Ascending aorta (tissue), 2 donors: ENCODE measurements around the gene NUP210. TPM values are rescaled to one million over a fixed set of nuclear protein-coding genes. Genes with fewer than 3 reads are reported as not detected.

ENCODE experiments used
- DNase-seq, 2 donors: peaks; one replicate each; pipeline ENCODE4 v3.0.0-alpha.2; 2019; ENCODE audit warnings: low spot score in 2 of 2
- H3K27ac ChIP-seq, 2 donors: fragments of 200-600 bp; sonication (generic); one replicate each; pipeline ENCODE4 v1.5.1; 2016 to 2017; ENCODE audit warnings: mild to moderate bottlenecking in 1 of 2
- H3K27me3 ChIP-seq: fragments of 200-600 bp; sonication (generic); one replicate; pipeline ENCODE4 v1.5.1; 2017
- H3K36me3 ChIP-seq, 2 donors: fragments of 200-600 bp; sonication (generic); one replicate each; pipeline ENCODE4 v1.5.1; 2016
- H3K4me1 ChIP-seq, 2 donors: fragments of 200-600 bp; sonication (generic); one replicate each; pipeline ENCODE4 v1.5.1; 2016 to 2017; ENCODE audit warnings: mild to moderate bottlenecking in 1 of 2
- H3K4me3 ChIP-seq, 2 donors: fragments of 200-600 bp; sonication (generic); one replicate each; pipeline ENCODE4 v1.5.1; 2016 to 2017; ENCODE audit warnings: mild to moderate bottlenecking in 1 of 2
- H3K9me3 ChIP-seq, 2 donors: fragments of 200-600 bp; sonication (generic); one replicate each; pipeline ENCODE4 v1.5.1; 2016
- intact Hi-C: fragments of 100-400 bp; cut with DNase I; formaldehyde crosslinking; loops from one replicate; pipeline ENCODE4 v1.15.1; 2023
- total RNA-seq: library from RNA; depleted of rRNA; stranded (reverse); fragments of >200 nt; gene quantifications from one replicate; pipeline ENCODE4 v1.1.0, GENCODE V29; 2016
- TF ChIP-seq, protein P1 (sequence below), 3 experiments: fragments of 200-600 bp in 2 of 3; fragments of 450-650 bp in 1 of 3; sonication (generic) in 2 of 3; IDR thresholded peaks; one replicate each; pipeline ENCODE4 v1.5.1; 2016 to 2019; ENCODE audit warnings: antibody characterized with exemption in 3 of 3, mild to moderate bottlenecking in 1 of 3, moderate library complexity in 1 of 3

Gene NUP210
- total RNA-seq, 1 donor from 2014 or later, result 11.0 TPM

DNA sequence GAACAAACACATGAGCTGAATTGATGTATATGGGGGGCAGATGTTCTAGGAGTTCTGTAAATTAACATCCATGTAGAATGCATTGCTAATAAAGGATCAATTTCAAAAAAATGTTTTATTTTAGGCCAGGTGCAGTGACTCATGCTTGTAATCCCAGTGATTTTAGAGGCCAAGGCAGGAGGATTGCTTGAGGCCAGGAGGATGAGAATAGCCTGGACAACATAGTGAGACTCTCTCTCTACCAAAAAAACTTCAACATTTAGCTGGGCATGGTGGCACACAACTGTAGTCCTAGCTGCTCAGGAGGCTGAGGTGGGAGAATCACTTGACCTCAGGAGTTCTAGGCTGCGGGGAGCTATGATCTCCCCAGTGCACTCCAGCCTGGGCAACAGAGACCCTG, 6.5 kb upstream of the NUP210 start:
- no peaks in the 10 kb centered on the region for H3K27me3 ChIP-seq
- intact Hi-C loops, result no loop called here
- H3K9me3 ChIP-seq, result no peaks in the 10 kb centered on the region
- no peaks in the 10 kb centered on the region for H3K4me1 ChIP-seq
- DNase-seq, result no peak
- H3K27ac ChIP-seq, result no peak overlapping the region
- TF ChIP-seq, protein P1, sequence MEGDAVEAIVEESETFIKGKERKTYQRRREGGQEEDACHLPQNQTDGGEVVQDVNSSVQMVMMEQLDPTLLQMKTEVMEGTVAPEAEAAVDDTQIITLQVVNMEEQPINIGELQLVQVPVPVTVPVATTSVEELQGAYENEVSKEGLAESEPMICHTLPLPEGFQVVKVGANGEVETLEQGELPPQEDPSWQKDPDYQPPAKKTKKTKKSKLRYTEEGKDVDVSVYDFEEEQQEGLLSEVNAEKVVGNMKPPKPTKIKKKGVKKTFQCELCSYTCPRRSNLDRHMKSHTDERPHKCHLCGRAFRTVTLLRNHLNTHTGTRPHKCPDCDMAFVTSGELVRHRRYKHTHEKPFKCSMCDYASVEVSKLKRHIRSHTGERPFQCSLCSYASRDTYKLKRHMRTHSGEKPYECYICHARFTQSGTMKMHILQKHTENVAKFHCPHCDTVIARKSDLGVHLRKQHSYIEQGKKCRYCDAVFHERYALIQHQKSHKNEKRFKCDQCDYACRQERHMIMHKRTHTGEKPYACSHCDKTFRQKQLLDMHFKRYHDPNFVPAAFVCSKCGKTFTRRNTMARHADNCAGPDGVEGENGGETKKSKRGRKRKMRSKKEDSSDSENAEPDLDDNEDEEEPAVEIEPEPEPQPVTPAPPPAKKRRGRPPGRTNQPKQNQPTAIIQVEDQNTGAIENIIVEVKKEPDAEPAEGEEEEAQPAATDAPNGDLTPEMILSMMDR (IDR thresholded peaks at IDR 0.05), result no peak
- H3K36me3 ChIP-seq, result no peaks in the 10 kb centered on the region
- no peak overlapping the region for H3K4me3 ChIP-seq

DNA sequence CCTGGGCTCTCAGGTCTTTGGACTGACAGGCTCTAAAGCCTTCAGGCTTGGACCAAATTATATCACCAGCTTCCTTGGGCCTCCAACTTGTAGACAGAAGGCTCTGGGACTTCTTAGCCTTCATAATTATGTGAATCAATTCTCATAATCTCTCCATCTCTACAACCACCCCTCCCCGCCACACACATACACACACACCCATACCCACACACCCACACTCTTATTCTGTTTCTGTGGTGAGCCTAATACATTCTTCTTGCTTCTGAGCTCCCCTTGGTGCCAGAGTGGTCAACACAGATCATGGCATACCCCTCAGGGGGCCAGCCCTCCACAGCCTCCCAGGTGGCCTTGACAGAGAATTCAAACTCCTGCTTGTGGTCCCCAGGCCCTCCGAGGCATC, 5.6 kb upstream of the NUP210 start:
- DNase-seq, result no peak
- no peaks in the 10 kb centered on the region for H3K36me3 ChIP-seq
- no peaks in the 10 kb centered on the region for H3K9me3 ChIP-seq
- H3K4me3 ChIP-seq, result no peak overlapping the region
- H3K27ac ChIP-seq, result no peak overlapping the region
- intact Hi-C loops, result no loop called here
- TF ChIP-seq, protein P1 (IDR thresholded peaks at IDR 0.05), result no peak
- no peaks in the 10 kb centered on the region for H3K4me1 ChIP-seq
- no peaks in the 10 kb centered on the region for H3K27me3 ChIP-seq

DNA sequence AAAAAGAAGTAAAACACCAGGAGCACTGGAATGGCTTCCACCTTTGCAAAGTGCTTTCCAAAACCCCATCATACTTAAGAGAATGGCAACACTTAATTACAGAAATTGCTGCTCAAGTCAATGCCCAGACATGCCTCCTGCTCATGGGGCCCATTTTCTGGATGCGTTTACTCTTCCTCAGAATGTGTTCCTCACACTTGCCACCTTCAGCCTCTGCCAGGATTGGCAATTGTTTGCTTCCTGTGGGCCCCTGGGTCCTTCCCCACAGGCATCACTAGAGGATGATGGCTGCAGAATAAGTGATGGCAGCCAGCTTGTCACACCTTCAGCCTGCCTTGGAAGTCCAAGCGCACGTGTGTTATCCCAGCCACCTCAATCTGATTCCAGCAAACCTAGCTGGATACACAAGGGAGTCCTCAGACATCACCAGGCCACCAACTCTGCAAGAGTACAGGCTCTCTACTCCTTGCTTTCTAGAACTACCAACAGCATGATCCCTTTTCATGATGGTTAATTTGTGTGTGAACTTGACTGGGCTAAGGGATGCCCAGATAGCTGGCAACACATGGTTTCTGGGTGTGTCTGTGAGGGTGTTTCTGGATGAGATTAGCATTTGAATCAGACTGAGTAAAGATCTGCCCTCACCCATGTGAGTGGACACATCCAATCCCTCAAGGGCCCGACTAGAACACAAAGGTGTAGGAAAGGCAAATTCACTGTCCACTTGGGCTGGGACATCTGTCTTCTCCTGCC, 4.9 kb upstream of the NUP210 start:
- TF ChIP-seq, protein P1 (IDR thresholded peaks at IDR 0.05), result no peak
- Histone ChIP-seq H3K27ac (no peak overlapping the region), H3K4me3 (no peak overlapping the region), H3K36me3 (no peaks in the 10 kb centered on the region), H3K27me3 (no peaks in the 10 kb centered on the region), H3K4me1 (no peaks in the 10 kb centered on the region), H3K9me3 (no peaks in the 10 kb centered on the region)
- no peak for DNase-seq
- intact Hi-C loops, result no loop called here

DNA sequence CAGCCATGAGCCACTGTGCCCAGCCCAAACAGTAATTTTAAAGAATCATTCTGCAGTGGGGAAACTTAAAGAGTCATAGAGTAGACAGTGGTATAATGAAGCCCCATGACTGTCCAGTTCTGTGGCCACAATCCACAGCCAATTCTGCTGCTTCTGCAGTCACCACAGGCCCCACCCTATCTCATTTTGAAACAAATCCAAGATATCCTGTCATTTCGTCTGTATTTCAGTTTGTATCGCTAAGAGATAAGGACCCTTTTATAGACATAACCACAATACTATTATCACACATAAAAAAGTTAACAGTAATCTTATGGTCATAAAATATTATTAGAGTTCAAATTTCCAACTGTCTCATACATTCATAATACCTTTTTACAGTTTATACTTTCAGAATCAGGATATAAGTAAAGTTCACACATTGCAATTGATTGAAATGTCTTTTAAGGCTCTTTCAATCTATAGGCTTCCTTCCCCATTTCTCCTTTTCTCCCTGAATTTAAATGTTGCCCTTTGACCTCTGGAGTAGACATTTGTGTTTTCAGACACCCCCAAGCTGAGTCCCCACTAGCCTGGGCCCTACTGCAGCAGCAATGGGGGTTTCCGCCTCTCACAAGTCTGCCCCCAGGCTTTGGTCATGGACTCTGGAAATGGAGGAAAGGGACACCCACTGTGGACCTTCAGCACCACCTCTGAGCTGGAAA, 4.2 kb upstream of the NUP210 start:
- TF ChIP-seq, protein P1 (IDR thresholded peaks at IDR 0.05), result no peak
- Histone ChIP-seq H3K27ac (no peak overlapping the region), H3K27me3 (no peaks in the 10 kb centered on the region), H3K4me1 (peaks cover 0 to 2% of the 10 kb centered on the region in 2 donors), H3K4me3 (no peak overlapping the region), H3K36me3 (no peaks in the 10 kb centered on the region), H3K9me3 (no peaks in the 10 kb centered on the region)
- DNase-seq, result no peak
- intact Hi-C loops, result no loop called here

DNA sequence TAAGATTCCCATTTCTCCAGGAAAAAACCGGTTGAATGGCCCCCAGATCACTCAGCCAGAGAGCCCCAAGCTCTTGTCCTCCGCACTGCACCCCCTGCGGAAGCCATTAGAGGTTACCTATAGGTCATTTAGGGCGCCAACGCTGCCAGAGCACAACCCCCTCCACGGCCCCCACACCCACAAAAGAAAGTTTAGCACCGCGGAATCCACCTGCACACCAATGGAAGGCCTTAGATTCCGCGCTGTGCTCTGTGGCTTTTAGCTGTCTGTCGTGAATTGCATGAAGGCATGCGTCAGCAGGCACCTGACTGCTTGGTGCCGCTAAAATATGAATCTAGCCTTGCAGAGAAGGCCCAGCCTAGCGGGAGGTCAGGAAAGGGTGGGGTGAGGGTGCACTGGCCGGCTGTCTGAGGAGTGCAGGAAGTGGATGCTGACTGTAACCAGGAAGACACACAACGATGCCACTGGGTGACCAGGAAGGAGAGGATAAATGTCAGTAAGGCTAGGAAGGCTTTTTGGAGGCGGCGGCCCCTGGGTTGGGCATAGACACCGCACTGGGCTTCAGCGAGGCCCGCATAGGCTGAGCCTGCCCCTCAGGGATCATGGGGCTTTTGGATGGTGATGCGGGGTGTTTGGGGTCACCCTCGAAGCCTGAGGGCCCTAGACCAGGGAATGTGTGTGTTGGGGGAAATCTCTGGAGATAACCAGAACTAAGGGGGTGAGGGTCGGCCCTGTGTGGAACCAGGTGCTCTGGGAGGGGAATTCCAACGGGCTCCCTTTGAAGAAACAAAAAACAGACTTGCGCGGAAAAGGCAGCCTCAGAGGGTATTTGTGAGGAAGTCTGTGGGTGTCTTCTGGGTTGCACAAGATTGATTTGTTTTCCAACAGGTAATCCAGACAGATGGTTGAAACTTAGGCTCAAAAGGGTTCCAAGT, 976 bp upstream of the NUP210 start:
- TF ChIP-seq, protein P1 (IDR thresholded peaks at IDR 0.05), result no peak
- intact Hi-C loops, result no loop called here
- peak overlapping the region; percentile 66 to 75 for H3K4me3 ChIP-seq
- H3K4me1 ChIP-seq, result peaks cover 0 to 4% of the 10 kb centered on the region in 2 donors
- H3K27me3 ChIP-seq, result no peaks in the 10 kb centered on the region
- no peaks in the 10 kb centered on the region for H3K9me3 ChIP-seq
- H3K36me3 ChIP-seq, result no peaks in the 10 kb centered on the region
- peak in 1 of 2 donors; percentile 54 for DNase-seq
- no peak overlapping the region for H3K27ac ChIP-seq
